ENCODE results near the gene GASK1A. TPM values are rescaled to one million over a fixed set of nuclear protein-coding genes. Genes with fewer than 3 reads are reported as not detected.

The GASK1A gene
- total and polyA plus RNA-seq, 2 of the 8 experiments (the other 6 are each of a cell fraction or from before 2014, with no cell fraction given): 4.7 to 7.9 TPM

GRCh38 chr3:43090238-43090637 is 111.1 kb downstream of the GASK1A start (continued):
- TF ChIP-seq NANOG (IDR thresholded peaks at IDR 0.05; ENCODE audit: insufficient read depth, low read depth, low read length, poor library complexity, severe bottlenecking) (no peak), BRCA1 (IDR thresholded peaks at IDR 0.05; ENCODE audit: low read depth, low read length) (no peak), EGR1 (IDR thresholded peaks at IDR 0.05; ENCODE audit: borderline replicate concordance, low read depth, low read length) (no peak), ATF3 (IDR thresholded peaks at IDR 0.05; ENCODE audit: insufficient read depth, low read depth, low read length) (no peak), TAF1 (IDR thresholded peaks at IDR 0.05; ENCODE audit: low read depth, low read length) (no peak)
